ENCODE measurements around the gene MAL.

DNA sequence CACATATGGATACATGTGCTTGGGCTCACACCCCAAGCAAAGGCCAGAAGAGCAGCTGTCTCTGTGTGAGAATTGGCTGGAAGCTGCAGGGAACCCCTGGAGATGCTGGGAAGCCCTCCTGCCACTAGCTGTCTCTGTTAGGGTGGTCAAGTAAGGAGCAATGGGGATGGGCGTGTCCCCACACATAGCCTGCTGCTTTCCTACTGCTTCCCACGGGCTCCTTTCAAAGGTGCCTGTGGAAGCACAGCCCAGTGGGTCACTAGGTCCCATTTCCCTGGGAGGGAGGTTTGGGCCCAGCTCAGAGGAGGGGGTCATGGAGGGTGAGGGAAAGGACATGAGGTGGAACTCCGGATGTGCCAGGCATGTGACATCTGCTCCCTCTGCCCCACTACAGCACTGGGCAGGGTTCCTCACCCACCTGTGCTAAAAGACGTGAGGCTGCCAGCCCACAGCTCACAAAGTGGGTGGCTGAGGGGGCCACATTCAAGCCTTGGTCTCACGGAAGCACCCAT is 24.4 kb upstream of the MAL start:
- no peak for TF ChIP-seq POLR2AphosphoS5 (IDR thresholded peaks at IDR 0.05; ENCODE audit: low read depth, low read length)
- no peak for TF ChIP-seq TAF1 (IDR thresholded peaks at IDR 0.05; ENCODE audit: borderline replicate concordance, insufficient read depth, low read length)
